ENCODE results near the gene SCT. TPM values are rescaled to one million over a fixed set of nuclear protein-coding genes. Genes with fewer than 3 reads are reported as not detected.

Gene SCT
- total and polyA plus RNA-seq, 8 donors = 1.6 to 3.0 (median 2.5) TPM; not detected in 2

GRCh38 chr11:593347-593746, 33.6 kb downstream of the SCT start:
- Histone ChIP-seq H3K36me3 (peaks cover 3 to 100% of the 10 kb centered on the region in 2 donors), H3K27ac (no peak overlapping the region), H3K4me1 (peaks cover 0 to 8% of the 10 kb centered on the region in 2 donors), H3K9me3 (no peaks in the 10 kb centered on the region), H3K4me3 (no peak overlapping the region), H3K27me3 (no peaks in the 10 kb centered on the region)
- no peak for DNase-seq
- TF ChIP-seq CTCF (IDR thresholded peaks at IDR 0.05) = no peak
- intact Hi-C loops (cut with DNase I) = no loop called here
- ATAC-seq = no peak

DNA sequence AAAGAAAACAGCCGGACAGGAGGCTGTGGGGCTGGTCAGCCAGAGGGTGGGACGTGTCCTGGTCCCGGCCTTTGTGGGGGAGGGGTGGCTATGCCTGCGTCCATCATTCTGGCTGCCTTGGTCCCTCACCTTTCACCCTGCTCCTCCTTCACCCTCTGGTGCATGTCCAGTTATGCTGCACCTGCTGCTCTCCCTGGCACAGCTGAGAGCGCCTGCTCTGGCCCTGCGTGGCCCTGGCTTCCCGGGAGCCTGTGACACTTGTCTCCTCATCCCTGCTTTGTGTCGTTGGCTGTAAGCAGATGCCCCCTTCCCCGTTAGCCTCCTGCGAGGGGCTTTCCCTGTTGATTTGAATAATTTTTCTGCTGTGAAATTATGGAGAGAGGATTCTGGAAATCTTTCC, 34.1 kb downstream of the SCT start:
- ATAC-seq = no peak
- H3K27me3 ChIP-seq = no peaks in the 10 kb centered on the region
- H3K4me3 ChIP-seq = no peak overlapping the region
- peaks cover 3 to 100% of the 10 kb centered on the region in 2 donors for H3K36me3 ChIP-seq
- DNase-seq = no peak
- no peaks in the 10 kb centered on the region for H3K9me3 ChIP-seq
- H3K27ac ChIP-seq = no peak overlapping the region
- intact Hi-C loops (cut with DNase I) = no loop called here
- TF ChIP-seq CTCF (IDR thresholded peaks at IDR 0.05) = no peak
- H3K4me1 ChIP-seq = peaks cover 0 to 12% of the 10 kb centered on the region in 2 donors

DNA sequence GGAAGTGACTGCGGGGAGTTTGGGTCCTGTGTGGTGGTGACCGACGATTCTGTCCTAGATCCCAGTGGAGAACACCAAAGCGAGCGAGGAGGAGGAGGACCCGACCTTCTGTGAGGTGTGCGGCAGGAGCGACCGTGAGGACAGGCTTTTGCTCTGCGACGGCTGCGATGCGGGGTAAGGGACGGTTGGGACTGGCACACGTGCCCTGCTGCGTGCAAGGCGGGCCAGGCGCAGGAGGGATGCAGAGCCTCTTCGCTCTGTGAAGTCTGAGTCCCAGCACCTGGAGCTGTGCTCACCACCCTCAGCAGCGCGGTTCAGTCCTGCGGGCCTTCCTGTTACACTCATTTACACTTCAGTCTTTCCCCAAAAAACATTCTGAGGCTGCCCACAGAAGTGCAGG, 34.5 kb downstream of the SCT start:
- ATAC-seq = no peak
- intact Hi-C loops (cut with DNase I) = no loop called here
- H3K4me3 ChIP-seq = no peak overlapping the region
- H3K4me1 ChIP-seq = peaks cover 0 to 16% of the 10 kb centered on the region in 2 donors
- H3K36me3 ChIP-seq = peaks cover 3 to 100% of the 10 kb centered on the region in 2 donors
- TF ChIP-seq CTCF (IDR thresholded peaks at IDR 0.05) = no peak
- H3K9me3 ChIP-seq = no peaks in the 10 kb centered on the region
- no peak for DNase-seq
- no peaks in the 10 kb centered on the region for H3K27me3 ChIP-seq
- H3K27ac ChIP-seq = no peak overlapping the region

GRCh38 chr11:590997-591396, 36.0 kb downstream of the SCT start:
- no peak for ATAC-seq

GRCh38 chr11:589798-590197, 37.2 kb downstream of the SCT start:
- intact Hi-C loops (cut with DNase I) = no loop called here
- ATAC-seq = no peak
- Histone ChIP-seq H3K36me3 (peaks cover 3 to 95% of the 10 kb centered on the region in 2 donors), H3K4me3 (no peak overlapping the region), H3K27ac (no peak overlapping the region), H3K9me3 (no peaks in the 10 kb centered on the region), H3K4me1 (peaks cover 0 to 28% of the 10 kb centered on the region in 2 donors), H3K27me3 (no peaks in the 10 kb centered on the region)
- TF ChIP-seq CTCF (IDR thresholded peaks at IDR 0.05) = no peak
- DNase-seq = no peak

More at GRCh38 chr11:590997-591396, 36.0 kb downstream of the SCT start:
- H3K4me1 ChIP-seq = peaks cover 0 to 28% of the 10 kb centered on the region in 2 donors
- no peaks in the 10 kb centered on the region for H3K9me3 ChIP-seq
- no peaks in the 10 kb centered on the region for H3K27me3 ChIP-seq
- TF ChIP-seq CTCF (IDR thresholded peaks at IDR 0.05) = no peak
- no peak for DNase-seq
- peaks cover 3 to 100% of the 10 kb centered on the region in 2 donors for H3K36me3 ChIP-seq
- intact Hi-C loops (cut with DNase I) = no loop called here
- H3K27ac ChIP-seq = no peak overlapping the region
- no peak overlapping the region for H3K4me3 ChIP-seq

Measured in left lung (tissue), 10 donors.